HG03064 (cell line): ENCODE results near the gene PCDHGA8.
"Not testable (repeated sequence)": the region's sequence is repeated elsewhere in the genome, so short reads cannot be mapped to it uniquely, and the experiment has no call there.

ENCODE experiments used
- ATAC-seq: cut with Tn5 transposase; IDR thresholded peaks from one replicate; pipeline ENCODE4 v1.9.1; 2021; ENCODE audit warnings: low read depth; ENCODE audit not compliant: unreplicated experiment

The PCDHGA8 gene

DNA sequence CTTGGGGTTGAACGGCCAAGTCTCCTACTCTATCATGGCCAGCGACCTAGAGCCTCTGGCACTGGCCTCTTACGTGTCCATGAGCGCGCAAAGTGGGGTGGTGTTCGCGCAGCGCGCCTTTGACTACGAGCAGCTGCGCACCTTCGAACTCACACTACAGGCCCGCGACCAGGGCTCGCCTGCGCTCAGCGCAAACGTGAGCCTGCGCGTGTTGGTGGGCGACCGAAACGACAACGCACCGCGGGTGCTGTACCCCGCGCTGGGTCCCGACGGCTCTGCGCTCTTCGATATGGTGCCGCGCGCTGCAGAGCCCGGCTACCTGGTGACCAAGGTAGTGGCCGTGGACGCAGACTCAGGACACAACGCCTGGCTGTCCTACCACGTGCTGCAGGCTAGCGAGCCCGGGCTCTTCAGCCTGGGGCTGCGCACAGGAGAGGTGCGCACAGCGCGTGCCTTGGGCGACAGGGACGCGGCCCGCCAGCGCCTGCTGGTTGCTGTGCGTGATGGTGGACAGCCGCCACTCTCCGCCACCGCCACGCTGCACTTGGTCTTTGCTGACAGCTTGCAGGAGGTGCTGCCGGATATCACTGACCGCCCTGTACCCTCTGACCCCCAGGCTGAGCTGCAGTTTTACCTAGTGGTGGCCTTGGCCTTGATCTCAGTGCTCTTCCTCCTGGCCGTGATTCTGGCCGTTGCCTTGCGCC lies 7.3 kb downstream of the PCDHGA8 start:
- no peak for ATAC-seq

DNA sequence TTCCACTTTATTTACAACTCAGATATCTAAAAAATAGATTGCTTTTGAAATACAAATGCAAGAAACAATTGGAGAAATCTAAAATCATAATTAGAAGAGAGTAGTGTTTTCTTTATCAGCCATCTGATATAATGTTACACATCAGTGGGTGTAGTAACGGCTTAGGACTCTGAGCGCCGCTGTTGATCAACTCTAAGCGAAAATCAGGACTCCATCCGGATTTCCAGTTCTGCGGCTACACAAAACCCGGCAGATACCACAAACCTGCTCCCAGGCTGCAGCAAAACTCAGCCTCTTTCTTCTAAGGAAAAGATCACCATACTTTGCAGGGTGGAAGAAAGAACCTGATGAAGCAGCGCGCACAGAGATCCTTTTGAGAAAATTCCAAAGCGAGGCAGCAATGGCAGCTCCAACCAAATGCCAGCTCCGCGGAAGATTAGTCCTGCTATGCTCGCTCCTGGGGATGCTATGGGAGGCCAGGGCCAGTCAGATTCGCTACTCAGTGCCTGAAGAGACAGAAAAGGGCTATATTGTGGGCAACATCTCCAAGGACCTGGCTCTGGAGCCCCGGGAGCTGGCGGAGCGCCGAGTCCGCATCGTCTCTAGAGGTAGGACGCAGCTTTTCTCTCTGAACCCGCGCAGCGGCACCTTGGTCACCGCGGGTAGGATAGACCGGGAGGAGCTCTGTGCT lies 10.3 kb downstream of the PCDHGA8 start, which contains the start of gene PCDHGA9:
Gene PCDHGA9, plus strand, starts transcription at position 226 of the 691 bp plus-strand sequence. Its CDS starts 175 bp downstream, at position 401.
- no peak for ATAC-seq

DNA sequence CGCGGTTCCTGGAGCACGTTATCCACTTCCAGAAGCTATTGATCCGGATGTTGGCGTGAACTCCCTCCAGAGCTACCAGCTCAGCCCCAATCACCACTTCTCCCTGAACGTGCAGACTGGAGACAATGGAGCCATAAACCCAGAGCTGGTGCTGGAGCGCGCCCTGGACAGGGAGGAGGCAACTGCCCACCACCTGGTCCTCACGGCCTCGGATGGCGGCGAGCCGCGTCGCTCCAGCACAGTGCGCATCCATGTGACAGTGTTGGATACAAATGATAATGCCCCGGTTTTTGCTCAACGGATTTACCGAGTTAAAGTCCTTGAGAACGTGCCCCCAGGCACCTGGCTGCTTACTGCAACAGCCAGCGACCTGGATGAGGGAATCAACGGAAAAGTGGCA lies 11.0 kb downstream of the PCDHGA8 start:
- ATAC-seq, result no peak

DNA sequence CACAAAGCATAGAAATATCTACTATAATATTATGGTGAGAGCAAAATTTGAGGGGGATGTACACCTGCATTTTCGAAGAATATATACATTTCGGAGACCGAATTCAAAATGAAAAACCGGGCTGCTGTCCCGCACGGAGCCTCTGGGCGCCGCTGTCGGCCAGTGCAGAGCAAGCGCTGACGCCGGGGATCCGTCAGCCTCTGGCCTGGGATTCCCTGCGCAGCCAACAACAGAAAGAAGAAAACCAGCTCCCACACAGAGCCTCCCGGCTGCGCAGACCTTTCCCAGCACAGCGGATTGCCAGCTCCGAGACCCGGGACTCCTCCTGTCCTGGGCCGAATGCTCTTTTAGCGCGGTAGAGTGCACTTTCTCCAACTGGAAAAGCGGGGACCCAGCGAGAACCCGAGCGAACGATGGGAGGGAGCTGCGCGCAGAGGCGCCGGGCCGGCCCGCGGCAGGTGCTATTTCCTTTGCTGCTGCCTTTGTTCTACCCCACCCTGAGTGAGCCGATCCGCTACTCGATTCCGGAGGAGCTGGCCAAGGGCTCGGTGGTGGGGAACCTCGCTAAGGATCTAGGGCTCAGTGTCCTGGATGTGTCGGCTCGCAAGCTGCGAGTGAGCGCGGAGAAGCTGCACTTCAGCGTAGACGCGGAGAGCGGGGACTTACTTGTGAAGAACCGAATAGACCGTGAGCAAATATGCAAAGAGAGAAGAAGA lies 15.5 kb downstream of the PCDHGA8 start, which contains the start of gene PCDHGB6:
Gene PCDHGB6, plus strand, starts transcription at position 232 of the 716 bp plus-strand sequence. Its CDS starts 182 bp downstream, at position 414.
- not testable (repeated sequence) for ATAC-seq

DNA sequence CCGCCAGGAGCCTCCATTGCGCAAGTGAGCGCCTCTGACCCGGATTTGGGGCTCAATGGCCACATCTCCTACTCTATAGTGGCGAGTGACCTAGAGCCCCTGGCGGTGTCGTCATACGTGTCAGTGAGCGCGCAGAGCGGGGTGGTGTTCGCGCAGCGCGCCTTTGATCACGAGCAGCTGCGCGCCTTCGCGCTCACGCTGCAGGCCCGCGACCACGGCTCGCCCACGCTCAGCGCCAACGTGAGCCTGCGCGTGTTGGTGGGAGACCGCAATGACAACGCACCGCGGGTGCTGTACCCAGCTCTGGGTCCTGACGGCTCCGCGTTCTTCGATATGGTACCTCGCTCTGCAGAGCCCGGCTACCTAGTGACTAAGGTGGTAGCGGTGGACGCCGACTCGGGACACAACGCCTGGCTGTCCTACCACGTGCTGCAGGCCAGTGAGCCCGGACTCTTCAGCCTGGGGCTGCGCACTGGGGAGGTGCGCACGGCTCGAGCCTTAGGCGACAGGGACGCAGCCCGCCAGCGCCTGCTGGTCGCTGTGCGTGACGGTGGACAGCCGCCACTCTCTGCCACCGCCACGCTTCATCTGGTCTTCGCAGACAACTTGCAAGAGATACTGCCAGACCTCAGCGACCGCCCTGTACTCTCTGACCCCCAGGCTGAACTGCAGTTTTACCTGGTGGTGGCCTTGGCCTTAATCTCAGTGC lies 17.3 kb downstream of the PCDHGA8 start:
- ATAC-seq, result no peak

DNA sequence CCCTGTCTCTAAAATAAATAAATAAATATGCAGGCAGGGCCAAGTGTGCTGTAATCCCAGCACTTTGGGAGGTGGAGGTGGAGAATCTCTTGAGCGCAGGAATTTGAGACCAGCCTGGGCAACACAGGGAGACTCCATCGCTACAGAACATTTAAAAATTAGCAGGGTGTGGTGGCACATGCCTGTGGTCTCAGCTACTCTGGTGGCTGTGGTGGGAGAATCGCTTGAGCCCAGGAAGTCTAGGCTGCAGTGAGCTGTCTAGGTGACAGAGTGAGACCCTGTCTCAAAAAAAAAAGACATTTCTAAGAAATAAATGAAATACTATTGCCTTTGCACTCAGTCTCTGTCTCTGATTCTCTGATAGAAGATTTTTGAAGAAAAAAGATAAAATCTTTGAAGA lies 19.1 kb downstream of the PCDHGA8 start:
- ATAC-seq, result no peak

DNA sequence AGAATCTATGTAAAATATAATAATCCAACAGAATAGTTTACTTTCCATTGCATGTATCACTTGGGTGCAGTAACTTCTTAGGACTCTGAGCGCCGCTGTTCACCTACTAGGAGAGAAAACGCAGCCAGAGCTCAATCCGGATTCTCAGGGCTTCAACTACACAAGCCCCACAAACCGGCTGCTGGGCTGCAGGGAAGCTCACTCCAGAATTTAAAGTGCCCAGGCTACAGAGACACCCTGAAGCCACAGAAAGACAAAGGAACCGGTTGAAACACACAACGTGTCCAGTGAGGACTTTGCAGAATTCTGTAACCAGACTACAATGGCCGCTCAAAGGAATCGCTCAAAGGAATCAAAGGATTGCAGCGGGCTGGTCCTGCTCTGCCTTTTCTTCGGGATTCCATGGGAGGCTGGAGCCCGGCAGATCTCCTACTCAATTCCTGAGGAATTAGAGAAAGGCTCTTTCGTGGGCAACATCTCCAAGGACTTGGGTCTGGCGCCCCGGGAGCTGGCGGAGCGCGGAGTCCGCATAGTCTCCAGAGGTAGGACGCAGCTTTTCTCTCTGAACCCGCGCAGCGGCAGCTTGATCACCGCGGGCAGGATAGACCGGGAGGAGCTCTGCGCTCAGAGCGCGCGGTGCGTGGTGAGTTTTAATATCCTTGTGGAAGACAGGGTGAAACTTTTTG lies 20.6 kb downstream of the PCDHGA8 start, which contains the start of gene PCDHGA10:
Gene PCDHGA10, plus strand, starts transcription at position 134 of the 686 bp plus-strand sequence. Its CDS starts 189 bp downstream, at position 323.
- peak; percentile 72 for ATAC-seq

DNA sequence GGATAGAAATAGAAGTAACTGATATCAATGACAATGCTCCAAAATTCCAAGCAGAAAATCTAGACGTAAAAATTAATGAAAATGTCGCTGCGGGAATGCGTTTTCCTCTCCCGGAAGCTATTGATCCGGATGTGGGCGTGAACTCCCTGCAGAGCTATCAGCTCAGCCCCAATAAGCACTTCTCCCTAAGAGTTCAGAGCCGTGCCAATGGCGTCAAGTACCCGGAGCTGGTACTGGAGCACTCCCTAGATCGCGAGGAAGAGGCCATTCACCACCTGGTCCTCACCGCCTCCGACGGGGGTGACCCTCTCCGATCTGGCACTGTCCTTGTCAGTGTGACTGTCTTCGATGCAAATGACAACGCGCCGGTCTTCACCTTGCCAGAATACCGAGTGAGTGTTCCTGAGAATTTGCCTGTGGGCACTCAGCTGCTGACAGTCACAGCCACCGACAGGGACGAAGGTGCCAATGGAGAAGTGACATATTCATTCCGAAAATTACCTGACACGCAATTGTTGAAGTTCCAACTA lies 21.2 kb downstream of the PCDHGA8 start:
- ATAC-seq, result no peak

DNA sequence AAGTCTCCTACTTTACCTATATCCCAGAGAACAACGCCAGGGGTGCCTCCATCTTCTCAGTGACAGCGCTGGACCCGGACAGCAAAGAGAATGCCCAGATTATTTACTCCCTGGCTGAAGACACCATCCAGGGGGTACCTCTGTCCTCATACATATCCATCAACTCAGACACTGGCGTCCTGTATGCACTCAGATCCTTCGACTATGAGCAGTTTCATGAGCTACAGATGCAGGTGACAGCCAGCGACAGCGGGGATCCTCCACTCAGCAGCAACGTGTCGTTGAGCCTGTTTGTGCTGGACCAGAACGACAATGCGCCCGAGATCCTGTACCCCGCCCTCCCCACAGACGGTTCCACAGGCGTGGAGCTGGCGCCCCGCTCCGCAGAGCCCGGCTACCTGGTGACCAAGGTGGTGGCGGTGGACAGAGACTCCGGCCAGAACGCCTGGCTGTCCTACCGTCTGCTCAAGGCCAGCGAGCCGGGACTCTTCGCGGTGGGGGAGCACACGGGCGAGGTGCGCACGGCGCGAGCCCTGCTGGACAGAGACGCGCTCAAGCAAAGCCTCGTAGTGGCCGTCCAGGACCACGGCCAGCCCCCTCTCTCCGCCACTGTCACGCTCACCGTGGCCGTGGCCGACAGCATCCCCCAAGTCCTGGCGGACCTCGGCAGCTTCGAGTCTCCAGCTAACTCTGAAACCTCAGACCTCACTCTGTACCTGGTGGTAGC lies 22.3 kb downstream of the PCDHGA8 start:
- ATAC-seq, result not testable (repeated sequence)

DNA sequence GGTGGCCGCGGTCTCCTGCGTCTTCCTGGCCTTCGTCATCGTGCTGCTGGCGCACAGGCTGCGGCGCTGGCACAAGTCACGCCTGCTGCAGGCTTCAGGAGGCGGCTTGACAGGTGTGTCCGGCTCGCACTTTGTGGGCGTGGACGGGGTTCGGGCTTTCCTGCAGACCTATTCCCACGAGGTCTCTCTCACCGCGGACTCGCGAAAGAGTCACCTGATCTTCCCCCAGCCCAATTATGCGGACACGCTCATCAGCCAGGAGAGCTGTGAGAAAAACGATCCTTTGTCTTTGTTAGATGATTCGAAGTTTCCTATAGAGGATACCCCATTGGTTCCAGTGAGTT lies 22.8 kb downstream of the PCDHGA8 start:
- not testable (repeated sequence) for ATAC-seq

DNA sequence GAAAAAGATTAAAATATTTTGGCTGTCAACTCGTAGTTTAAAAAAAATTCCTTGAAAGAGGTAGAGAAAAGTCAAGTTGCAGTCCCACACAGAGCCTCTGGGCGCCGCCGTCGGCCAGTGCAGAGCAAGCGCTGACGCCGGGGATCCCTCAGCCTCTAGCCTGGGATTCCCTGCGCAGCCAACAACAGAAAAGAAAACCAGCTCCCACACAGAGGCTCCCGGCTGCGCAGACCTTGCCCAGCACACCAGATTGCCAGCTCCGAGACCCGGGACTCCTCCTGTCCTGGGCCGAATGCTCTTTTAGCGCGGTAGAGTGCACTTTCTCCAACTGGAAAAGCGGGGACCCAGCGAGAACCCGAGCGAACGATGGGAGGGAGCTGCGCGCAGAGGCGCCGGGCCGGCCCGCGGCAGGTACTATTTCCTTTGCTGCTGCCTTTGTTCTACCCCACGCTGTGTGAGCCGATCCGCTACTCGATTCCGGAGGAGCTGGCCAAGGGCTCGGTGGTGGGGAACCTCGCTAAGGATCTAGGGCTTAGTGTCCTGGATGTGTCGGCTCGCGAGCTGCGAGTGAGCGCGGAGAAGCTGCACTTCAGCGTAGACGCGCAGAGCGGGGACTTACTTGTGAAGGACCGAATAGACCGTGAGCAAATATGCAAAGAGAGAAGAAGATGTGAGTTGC lies 25.2 kb downstream of the PCDHGA8 start, which contains the start of gene PCDHGB7:
Gene PCDHGB7, plus strand, starts transcription at position 184 of the 679 bp plus-strand sequence. Its CDS starts 183 bp downstream, at position 367.
- peak; percentile 74 for ATAC-seq

DNA sequence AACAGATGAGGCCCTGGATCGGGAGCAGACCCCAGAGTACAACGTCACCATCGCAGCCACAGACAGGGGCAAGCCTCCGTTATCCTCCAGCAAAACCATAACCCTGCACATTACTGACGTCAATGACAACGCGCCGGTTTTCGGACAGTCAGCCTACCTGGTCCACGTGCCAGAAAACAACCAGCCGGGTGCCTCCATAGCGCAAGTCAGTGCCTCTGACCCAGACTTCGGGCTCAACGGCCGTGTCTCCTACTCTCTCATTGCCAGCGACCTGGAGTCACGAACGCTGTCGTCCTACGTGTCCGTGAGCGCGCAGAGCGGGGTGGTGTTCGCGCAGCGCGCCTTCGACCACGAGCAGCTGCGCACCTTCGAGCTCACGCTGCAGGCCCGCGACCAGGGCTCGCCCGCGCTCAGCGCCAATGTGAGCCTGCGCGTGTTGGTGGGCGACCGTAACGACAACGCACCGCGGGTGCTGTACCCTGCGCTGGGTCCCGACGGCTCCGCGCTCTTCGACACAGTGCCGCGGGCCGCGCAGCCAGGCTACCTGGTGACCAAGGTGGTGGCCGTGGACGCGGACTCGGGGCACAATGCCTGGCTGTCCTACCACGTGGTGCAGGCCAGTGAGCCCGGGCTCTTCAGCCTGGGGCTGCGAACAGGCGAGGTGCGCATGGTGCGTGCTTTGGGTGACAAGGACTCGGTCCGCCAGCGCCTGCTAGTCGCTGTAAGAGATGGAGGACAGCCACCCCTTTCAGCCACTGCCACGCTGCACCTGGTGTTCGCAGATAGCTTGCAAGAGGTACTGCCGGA lies 26.8 kb downstream of the PCDHGA8 start:
- ATAC-seq, result no peak

DNA sequence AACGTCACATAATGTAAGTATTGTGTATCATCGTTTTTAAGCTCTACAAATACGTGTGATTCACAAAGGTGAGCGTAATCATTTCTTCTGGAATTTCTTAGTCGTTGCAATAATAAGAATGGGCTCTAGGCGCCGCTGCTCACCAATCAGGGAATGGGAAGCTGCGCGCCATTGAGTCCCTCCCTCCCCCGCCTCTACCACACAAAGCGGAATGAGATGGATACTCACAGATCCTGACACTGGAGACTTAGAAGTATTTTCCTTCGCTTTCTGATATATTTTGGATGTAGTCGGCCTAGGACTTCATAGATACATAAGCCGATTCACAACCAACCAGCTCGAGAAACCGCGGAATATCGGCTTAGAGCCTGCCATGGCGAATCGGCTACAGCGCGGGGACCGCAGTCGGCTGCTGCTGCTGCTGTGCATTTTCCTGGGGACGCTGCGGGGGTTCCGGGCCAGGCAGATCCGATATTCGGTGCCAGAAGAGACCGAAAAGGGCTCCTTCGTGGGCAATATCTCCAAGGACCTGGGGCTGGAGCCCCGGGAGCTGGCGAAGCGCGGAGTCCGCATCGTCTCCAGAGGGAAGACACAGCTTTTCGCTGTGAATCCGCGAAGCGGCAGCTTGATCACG lies 28.5 kb downstream of the PCDHGA8 start, which contains the start of gene PCDHGA11:
Gene PCDHGA11, plus strand, starts transcription at position 197 of the 634 bp plus-strand sequence. Its CDS starts 177 bp downstream, at position 374.
- ATAC-seq, result peak; percentile 52

DNA sequence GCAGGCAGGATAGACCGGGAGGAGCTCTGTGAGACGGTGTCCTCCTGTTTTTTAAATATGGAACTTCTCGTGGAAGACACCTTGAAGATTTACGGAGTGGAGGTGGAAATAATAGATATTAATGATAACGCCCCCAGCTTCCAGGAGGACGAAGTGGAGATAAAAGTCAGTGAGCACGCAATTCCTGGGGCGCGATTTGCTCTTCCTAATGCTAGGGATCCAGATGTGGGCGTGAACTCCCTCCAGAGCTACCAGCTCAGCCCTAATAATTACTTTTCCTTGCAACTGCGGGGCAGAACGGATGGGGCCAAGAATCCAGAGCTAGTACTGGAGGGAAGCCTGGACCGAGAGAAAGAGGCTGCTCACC lies 29.0 kb downstream of the PCDHGA8 start:
- no peak for ATAC-seq

DNA sequence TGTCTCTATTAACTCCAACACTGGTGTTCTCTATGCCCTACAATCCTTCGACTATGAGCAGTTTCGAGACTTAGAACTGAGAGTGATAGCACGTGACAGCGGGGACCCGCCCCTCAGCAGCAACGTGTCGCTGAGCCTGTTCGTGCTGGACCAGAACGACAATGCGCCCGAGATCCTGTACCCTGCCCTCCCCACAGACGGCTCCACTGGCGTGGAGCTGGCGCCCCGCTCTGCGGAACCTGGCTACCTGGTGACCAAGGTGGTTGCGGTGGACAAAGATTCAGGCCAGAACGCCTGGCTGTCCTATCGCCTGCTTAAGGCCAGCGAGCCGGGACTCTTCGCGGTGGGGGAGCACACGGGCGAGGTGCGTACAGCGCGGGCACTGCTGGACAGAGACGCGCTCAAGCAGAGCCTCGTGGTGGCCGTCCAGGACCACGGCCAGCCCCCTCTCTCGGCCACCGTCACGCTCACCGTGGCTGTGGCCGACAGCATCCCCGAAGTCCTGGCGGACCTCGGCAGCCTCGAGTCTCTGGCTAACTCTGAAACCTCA lies 30.4 kb downstream of the PCDHGA8 start:
- no peak for ATAC-seq

DNA sequence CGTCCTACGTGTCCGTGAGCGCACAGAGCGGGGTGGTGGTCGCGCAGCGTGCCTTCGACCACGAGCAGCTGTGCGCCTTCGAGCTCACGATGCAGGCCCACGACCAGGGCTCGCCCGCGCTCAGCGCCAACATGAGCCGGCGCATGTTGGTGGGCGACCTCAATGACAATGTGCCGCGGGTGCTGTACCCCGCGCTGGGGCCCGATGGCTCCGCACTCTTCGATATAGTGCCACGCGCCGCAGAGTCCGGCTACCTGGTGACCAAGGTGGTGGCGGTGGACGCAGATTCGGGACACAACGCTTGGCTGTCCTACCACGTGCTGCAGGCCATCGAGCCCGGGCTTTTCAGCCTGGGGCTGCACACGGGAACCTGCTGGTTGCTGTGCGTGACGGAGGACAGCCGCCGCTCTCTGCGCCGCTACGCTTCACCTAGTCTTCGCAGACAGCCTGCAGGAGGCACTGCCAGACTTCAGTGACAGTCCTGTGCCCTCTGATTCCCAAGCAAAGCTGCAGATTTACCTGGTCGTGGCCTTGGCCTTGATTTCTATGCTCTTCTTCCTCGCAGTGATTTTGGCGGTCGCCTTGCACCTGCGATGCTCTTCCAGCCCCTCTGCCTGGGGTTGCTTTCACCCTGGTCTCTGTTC lies 35.5 kb downstream of the PCDHGA8 start:
- no peak for ATAC-seq
